Measurements from ENCODE around the gene APBB2.

The APBB2 gene

GRCh38 chr4:41039317-41039716, 175.0 kb downstream of the APBB2 start:
- Histone ChIP-seq H3K4me2 (ENCODE audit: low read length, poor library complexity, severe bottlenecking) (no peak overlapping the region), H3K4me1 (ENCODE audit: control insufficient read depth, insufficient read depth, low read depth, low read length) (peaks cover 1% of the 10 kb centered on the region), H2BK5ac (ENCODE audit: low read depth, low read length, poor library complexity, severe bottlenecking) (no peak overlapping the region), H4K91ac (ENCODE audit: low read length) (no peak overlapping the region), H2BK120ac (ENCODE audit: low read depth, low read length) (no peak overlapping the region), H3K14ac (ENCODE audit: low read length in 2 of 2) (no peak overlapping the region), H3K18ac (ENCODE audit: low read depth in 1 of 2, low read length in 2 of 2) (no peak overlapping the region), H3K27me3 (ENCODE audit: control insufficient read depth in 1 of 2, insufficient read depth in 1 of 2, low read length in 2 of 2) (no peaks in the 10 kb centered on the region), H2BK12ac (ENCODE audit: low read length in 2 of 2) (no peak overlapping the region), H3K9ac (ENCODE audit: low read length) (no peak overlapping the region), H2AK5ac (ENCODE audit: low read length, severe bottlenecking) (no peak overlapping the region), H3K4ac (ENCODE audit: low read depth in 1 of 2, low read length in 2 of 2) (no peak overlapping the region), H3K9me3 (ENCODE audit: control insufficient read depth, low read length) (peaks cover 4% of the 10 kb centered on the region), H3K4me3 (ENCODE audit: insufficient read depth in 1 of 2, low read depth in 1 of 2, low read length in 2 of 2) (no peak overlapping the region), H2AFZ (ENCODE audit: low read depth, low read length) (no peak overlapping the region), H3K36me3 (ENCODE audit: control insufficient read depth in 1 of 2, insufficient read depth in 2 of 2, low read depth in 1 of 2, low read length in 2 of 2) (peaks cover 0 to under 1% of the 10 kb centered on the region in 2 experiments), H3K23ac (ENCODE audit: low read length in 2 of 2) (no peak overlapping the region), H2BK15ac (ENCODE audit: low read depth, poor library complexity, severe bottlenecking) (no peak overlapping the region), H3K79me1 (replicated peaks; ENCODE audit: low read length, poor library complexity, severe bottlenecking) (peaks cover 20% of the 10 kb centered on the region), H3K27ac (ENCODE audit: low read length, poor library complexity, severe bottlenecking) (no peak overlapping the region), H4K8ac (ENCODE audit: low read length) (no peak overlapping the region)
- 93% methylated on average over 3 of the region's 3 CpGs for WGBS
- no peak for DNase-seq

GRCh38 chr4:41038304-41038703, 176.0 kb downstream of the APBB2 start:
- H2AK5ac ChIP-seq (ENCODE audit: low read length, severe bottlenecking) = no peak overlapping the region
- WGBS = 90% methylated on average over 2 of the region's 2 CpGs
- peaks cover 0 to 3% of the 10 kb centered on the region in 2 experiments for H3K36me3 ChIP-seq (ENCODE audit: control insufficient read depth in 1 of 2, insufficient read depth in 2 of 2, low read depth in 1 of 2, low read length in 2 of 2)
- H2AFZ ChIP-seq (ENCODE audit: low read depth, low read length) = no peak overlapping the region
- H4K8ac ChIP-seq (ENCODE audit: low read length) = no peak overlapping the region
- no peak overlapping the region for H3K14ac ChIP-seq (ENCODE audit: low read length in 2 of 2)
- no peak overlapping the region for H3K23ac ChIP-seq (ENCODE audit: low read length in 2 of 2)
- H3K27me3 ChIP-seq (ENCODE audit: control insufficient read depth in 1 of 2, insufficient read depth in 1 of 2, low read length in 2 of 2) = no peaks in the 10 kb centered on the region
- no peak overlapping the region for H3K9ac ChIP-seq (ENCODE audit: low read length)
- peaks cover 1% of the 10 kb centered on the region for H3K4me1 ChIP-seq (ENCODE audit: control insufficient read depth, insufficient read depth, low read depth, low read length)
- no peak overlapping the region for H3K18ac ChIP-seq (ENCODE audit: low read depth in 1 of 2, low read length in 2 of 2)
- peaks cover 23% of the 10 kb centered on the region for H3K79me1 ChIP-seq (replicated peaks; ENCODE audit: low read length, poor library complexity, severe bottlenecking)
- H2BK15ac ChIP-seq (ENCODE audit: low read depth, poor library complexity, severe bottlenecking) = no peak overlapping the region
- no peak overlapping the region for H3K4me3 ChIP-seq (ENCODE audit: insufficient read depth in 1 of 2, low read depth in 1 of 2, low read length in 2 of 2)
- H2BK120ac ChIP-seq (ENCODE audit: low read depth, low read length) = no peak overlapping the region
- no peak overlapping the region for H3K27ac ChIP-seq (ENCODE audit: low read length, poor library complexity, severe bottlenecking)
- no peak overlapping the region for H3K4ac ChIP-seq (ENCODE audit: low read depth in 1 of 2, low read length in 2 of 2)
- no peak for DNase-seq
- H4K91ac ChIP-seq (ENCODE audit: low read length) = no peak overlapping the region
- H2BK5ac ChIP-seq (ENCODE audit: low read depth, low read length, poor library complexity, severe bottlenecking) = no peak overlapping the region
- no peak overlapping the region for H2BK12ac ChIP-seq (ENCODE audit: low read length in 2 of 2)
- H3K4me2 ChIP-seq (ENCODE audit: low read length, poor library complexity, severe bottlenecking) = no peak overlapping the region
- H3K9me3 ChIP-seq (ENCODE audit: control insufficient read depth, low read length) = no peaks in the 10 kb centered on the region

GRCh38 chr4:41029098-41029497, 185.2 kb downstream of the APBB2 start:
- no peak overlapping the region for H3K23ac ChIP-seq (ENCODE audit: low read length in 2 of 2)
- no peak overlapping the region for H3K4ac ChIP-seq (ENCODE audit: low read depth in 1 of 2, low read length in 2 of 2)
- no peak overlapping the region for H3K27ac ChIP-seq (ENCODE audit: low read length, poor library complexity, severe bottlenecking)
- H2BK12ac ChIP-seq (ENCODE audit: low read length in 2 of 2) = no peak overlapping the region
- H4K8ac ChIP-seq (ENCODE audit: low read length) = no peak overlapping the region
- H2BK5ac ChIP-seq (ENCODE audit: low read depth, low read length, poor library complexity, severe bottlenecking) = no peak overlapping the region
- no peak overlapping the region for H4K91ac ChIP-seq (ENCODE audit: low read length)
- H3K18ac ChIP-seq (ENCODE audit: low read depth in 1 of 2, low read length in 2 of 2) = no peak overlapping the region
- H3K9me3 ChIP-seq (ENCODE audit: control insufficient read depth, low read length) = peaks cover 27% of the 10 kb centered on the region
- no peak overlapping the region for H2AK5ac ChIP-seq (ENCODE audit: low read length, severe bottlenecking)
- H3K14ac ChIP-seq (ENCODE audit: low read length in 2 of 2) = no peak overlapping the region
- 100% methylated on average over 3 of the region's 3 CpGs for WGBS
- no peaks in the 10 kb centered on the region for H3K27me3 ChIP-seq (ENCODE audit: control insufficient read depth in 1 of 2, insufficient read depth in 1 of 2, low read length in 2 of 2)
- no peak overlapping the region for H3K4me2 ChIP-seq (ENCODE audit: low read length, poor library complexity, severe bottlenecking)
- H2AFZ ChIP-seq (ENCODE audit: low read depth, low read length) = no peak overlapping the region
- H2BK120ac ChIP-seq (ENCODE audit: low read depth, low read length) = no peak overlapping the region
- no peak overlapping the region for H3K9ac ChIP-seq (ENCODE audit: low read length)
- no peak overlapping the region for H2BK15ac ChIP-seq (ENCODE audit: low read depth, poor library complexity, severe bottlenecking)
- H3K79me1 ChIP-seq (replicated peaks; ENCODE audit: low read length, poor library complexity, severe bottlenecking) = peaks cover 28% of the 10 kb centered on the region
- DNase-seq = no peak
- H3K36me3 ChIP-seq (ENCODE audit: control insufficient read depth in 1 of 2, insufficient read depth in 2 of 2, low read depth in 1 of 2, low read length in 2 of 2) = peaks cover 0 to 10% of the 10 kb centered on the region in 2 experiments
- no peak overlapping the region for H3K4me3 ChIP-seq (ENCODE audit: insufficient read depth in 1 of 2, low read depth in 1 of 2, low read length in 2 of 2)
- no peaks in the 10 kb centered on the region for H3K4me1 ChIP-seq (ENCODE audit: control insufficient read depth, insufficient read depth, low read depth, low read length)

- WGBS = 86% methylated on average over 8 of the region's 8 CpGs
- no peak overlapping the region for H2BK5ac ChIP-seq (ENCODE audit: low read depth, low read length, poor library complexity, severe bottlenecking)
- no peak overlapping the region for H4K91ac ChIP-seq (ENCODE audit: low read length)
- no peak overlapping the region for H3K4me3 ChIP-seq (ENCODE audit: insufficient read depth in 1 of 2, low read depth in 1 of 2, low read length in 2 of 2)
- H2BK15ac ChIP-seq (ENCODE audit: low read depth, poor library complexity, severe bottlenecking) = no peak overlapping the region
- H2AFZ ChIP-seq (ENCODE audit: low read depth, low read length) = no peak overlapping the region
- H3K4me2 ChIP-seq (ENCODE audit: low read length, poor library complexity, severe bottlenecking) = no peak overlapping the region
- peak; percentile 29 for DNase-seq
- no peaks in the 10 kb centered on the region for H3K4me1 ChIP-seq (ENCODE audit: control insufficient read depth, insufficient read depth, low read depth, low read length)
- no peak overlapping the region for H2AK5ac ChIP-seq (ENCODE audit: low read length, severe bottlenecking)
- H3K27ac ChIP-seq (ENCODE audit: low read length, poor library complexity, severe bottlenecking) = no peak overlapping the region
- no peaks in the 10 kb centered on the region for H3K27me3 ChIP-seq (ENCODE audit: control insufficient read depth in 1 of 2, insufficient read depth in 1 of 2, low read length in 2 of 2)
- H3K9ac ChIP-seq (ENCODE audit: low read length) = no peak overlapping the region
- H3K36me3 ChIP-seq (ENCODE audit: control insufficient read depth in 1 of 2, insufficient read depth in 2 of 2, low read depth in 1 of 2, low read length in 2 of 2) = peaks cover 0 to 9% of the 10 kb centered on the region in 2 experiments
- H2BK12ac ChIP-seq (ENCODE audit: low read length in 2 of 2) = no peak overlapping the region
- H3K9me3 ChIP-seq (ENCODE audit: control insufficient read depth, low read length) = peaks cover 33% of the 10 kb centered on the region
- H3K23ac ChIP-seq (ENCODE audit: low read length in 2 of 2) = no peak overlapping the region
- H3K79me1 ChIP-seq (replicated peaks; ENCODE audit: low read length, poor library complexity, severe bottlenecking) = peaks cover 29% of the 10 kb centered on the region
- H3K14ac ChIP-seq (ENCODE audit: low read length in 2 of 2) = no peak overlapping the region
- no peak overlapping the region for H3K4ac ChIP-seq (ENCODE audit: low read depth in 1 of 2, low read length in 2 of 2)
- H2BK120ac ChIP-seq (ENCODE audit: low read depth, low read length) = no peak overlapping the region
- peak overlapping the region; percentile 15 for H4K8ac ChIP-seq (ENCODE audit: low read length)
- no peak overlapping the region for H3K18ac ChIP-seq (ENCODE audit: low read depth in 1 of 2, low read length in 2 of 2)
Observed at GRCh38 chr4:41028392-41029076, 185.8 kb downstream of the APBB2 start.

All from mesenchymal stem cell (in vitro differentiated cells and primary cell).